Activated CD4-positive, CD25-positive, alpha-beta regulatory T cell treated with anti-CD3 and anti-CD28 coated beads, Interleukin-2, amount 50 U/mL, for 72 hours (primary cell): ENCODE results near the gene ILF2.
"Not testable (repeated sequence)": the region's sequence is repeated elsewhere in the genome, so short reads cannot be mapped to it uniquely, and the experiment has no call there.

Experiments used
- DNase-seq: peaks from one replicate; pipeline ENCODE4 v3.0.0; 2021

The ILF2 gene

DNA sequence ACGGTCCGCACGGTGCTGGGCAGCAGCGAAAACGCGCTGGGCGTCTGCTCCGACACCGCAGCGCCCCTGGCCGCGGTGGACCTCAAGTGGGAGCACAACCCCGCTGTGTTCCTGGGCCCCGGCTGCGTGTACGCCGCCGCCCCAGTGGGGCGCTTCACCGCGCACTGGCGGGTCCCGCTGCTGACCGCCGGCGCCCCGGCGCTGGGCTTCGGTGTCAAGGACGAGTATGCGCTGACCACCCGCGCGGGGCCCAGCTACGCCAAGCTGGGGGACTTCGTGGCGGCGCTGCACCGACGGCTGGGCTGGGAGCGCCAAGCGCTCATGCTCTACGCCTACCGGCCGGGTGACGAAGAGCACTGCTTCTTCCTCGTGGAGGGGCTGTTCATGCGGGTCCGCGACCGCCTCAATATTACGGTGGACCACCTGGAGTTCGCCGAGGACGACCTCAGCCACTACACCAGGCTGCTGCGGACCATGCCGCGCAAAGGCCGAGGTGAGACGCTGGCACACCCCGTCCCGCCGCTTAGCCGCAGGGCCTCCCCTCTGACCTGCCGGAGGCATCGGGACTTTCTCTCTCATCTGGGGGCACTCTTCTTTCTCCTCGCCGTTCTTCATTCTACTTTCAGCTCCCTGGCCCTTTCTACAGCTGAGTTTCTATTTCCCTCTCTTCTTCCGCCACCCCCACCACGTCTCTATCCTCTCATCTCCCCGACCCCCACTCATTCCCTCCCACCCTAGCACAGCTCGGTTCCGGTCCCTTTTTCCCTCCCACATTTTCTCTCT, 8.7 kb upstream of the ILF2 start:
- no peak for DNase-seq

- DNase-seq: no peak
Measured at GRCh38 chr1:153678519-153679336, 7.9 kb upstream of the ILF2 start, which contains the start of gene NPR1. NPR1 (plus strand) TSS chr1:153678688; CDS start chr1:153679109, 421 bp downstream.

- peak; percentile 41 for DNase-seq
Measured at GRCh38 chr1:153677718-153678518, 7.1 kb upstream of the ILF2 start.

GRCh38 chr1:153673511-153673910, 2.7 kb upstream of the ILF2 start:
- DNase-seq: no peak

DNA sequence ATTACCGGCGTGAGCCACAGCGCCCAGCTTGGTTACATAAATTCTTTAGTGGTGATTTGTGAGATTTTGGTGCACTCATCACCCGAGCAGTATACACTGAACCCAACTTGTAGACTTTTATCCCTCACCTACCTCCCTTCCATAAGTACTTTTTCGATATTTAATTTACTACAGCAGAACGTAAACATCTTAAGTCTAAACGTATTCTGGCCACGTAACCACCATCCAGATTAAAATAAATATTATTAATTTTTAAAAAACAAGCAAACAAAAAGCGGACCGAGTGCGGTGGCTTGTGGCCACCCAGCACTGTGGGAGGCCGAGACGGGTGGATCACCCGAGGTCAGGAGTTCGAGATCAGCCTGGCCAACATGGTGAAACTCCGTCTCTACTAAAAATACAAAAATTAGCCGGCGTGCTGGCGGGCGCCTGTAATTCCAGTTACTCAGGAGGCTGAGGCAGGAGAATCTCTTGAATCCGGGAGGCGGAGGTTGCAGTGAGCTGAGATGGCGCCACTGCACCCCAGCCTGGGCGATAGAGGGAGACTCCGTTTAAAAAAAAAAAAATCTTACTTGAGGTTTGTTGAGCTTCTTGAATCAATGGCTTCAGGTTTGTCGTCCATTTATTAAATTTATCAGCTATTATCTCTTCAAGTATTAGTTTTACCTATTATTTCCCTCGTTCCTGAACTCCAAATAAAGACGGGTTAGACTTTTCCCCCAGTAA, 998 bp upstream of the ILF2 start:
- peak; percentile 52 for DNase-seq

- no peak for DNase-seq
Measured at GRCh38 chr1:153670257-153670858, 435 bp downstream of the ILF2 start.

GRCh38 chr1:153669606-153670005, 1.2 kb downstream of the ILF2 start:
- no peak for DNase-seq

DNA sequence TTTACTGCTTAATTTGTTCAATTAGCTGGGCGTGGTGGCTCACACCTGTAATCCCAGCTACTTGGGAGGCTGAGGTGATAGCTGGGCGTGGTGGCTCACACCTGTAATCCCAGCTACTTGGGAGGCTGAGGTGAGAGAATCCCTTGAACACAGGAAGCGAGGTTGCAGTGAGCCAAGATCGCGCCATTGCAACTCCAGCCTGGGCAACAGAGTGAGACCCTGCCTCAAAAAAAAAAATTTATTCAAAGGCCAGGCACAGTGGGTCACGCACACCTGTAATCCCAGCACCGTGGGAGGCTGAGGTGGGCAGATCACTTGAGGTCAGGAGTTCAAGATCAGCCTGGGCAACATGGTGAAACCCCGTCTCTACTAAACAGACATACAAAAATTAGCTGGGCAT, 2.1 kb downstream of the ILF2 start:
- not testable (repeated sequence) for DNase-seq

DNA sequence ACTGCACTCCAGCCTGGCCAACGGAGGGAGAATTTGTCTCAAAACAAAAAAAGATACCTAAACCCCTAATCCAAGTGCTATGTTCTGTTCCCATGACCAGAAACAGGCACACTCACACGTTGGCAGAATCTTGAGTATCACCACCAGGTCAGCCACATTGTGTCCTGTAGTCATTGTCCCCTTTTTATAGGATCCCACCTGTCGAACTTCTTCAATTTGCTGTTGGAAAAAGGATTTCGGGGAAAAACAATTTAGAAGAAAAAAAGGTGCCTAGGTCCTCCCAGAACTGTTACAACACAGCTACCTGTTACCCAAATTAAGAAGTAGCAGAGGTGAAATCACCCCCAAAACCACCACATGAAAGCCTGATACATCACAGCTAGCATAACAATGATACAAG, 3.4 kb downstream of the ILF2 start:
- DNase-seq: no peak

DNA sequence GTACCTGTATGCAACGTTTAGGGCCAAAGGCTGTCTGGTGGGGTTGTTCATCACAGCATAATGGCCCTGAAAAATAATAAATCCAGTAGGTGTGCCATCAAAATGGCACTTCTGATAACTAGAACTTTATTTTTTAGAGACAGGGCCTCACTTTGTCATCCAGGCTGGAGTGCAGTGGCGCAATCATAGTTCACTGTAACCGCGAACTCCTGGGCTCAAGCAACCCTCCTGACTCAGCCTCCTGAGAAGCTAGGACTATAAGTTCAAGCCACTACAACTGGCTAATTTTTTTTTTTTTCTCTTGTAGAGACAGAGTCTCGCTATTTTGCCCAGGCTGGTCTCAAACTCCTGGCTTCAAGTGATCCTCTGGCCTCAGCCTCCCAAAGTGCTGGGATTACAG, 7.6 kb downstream of the ILF2 start:
- no peak for DNase-seq

DNA sequence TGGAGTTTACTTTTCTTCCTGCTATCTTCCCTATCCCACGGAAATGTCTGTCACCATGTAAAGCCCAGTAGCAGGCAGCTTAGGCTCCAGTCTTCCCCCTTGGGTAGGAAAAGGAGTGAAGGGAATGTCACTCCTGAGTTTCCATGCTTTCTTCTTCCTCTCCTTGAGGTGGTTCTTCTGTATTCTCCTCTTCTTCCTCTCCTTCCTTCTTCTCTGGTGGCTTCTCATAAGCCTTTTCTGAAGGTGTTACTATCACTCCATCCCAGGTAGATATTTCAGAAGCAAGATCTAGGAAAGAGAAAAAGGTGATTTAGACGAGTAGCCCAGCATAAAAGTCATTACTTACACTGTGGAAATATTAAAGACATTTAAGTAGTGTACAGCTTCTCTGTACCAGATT, 8.5 kb downstream of the ILF2 start:
- no peak for DNase-seq

GRCh38 chr1:153661111-153661708, 9.6 kb downstream of the ILF2 start:
- no peak for DNase-seq

GRCh38 chr1:153659656-153660055, 11.1 kb downstream of the ILF2 start:
- no peak for DNase-seq

DNA sequence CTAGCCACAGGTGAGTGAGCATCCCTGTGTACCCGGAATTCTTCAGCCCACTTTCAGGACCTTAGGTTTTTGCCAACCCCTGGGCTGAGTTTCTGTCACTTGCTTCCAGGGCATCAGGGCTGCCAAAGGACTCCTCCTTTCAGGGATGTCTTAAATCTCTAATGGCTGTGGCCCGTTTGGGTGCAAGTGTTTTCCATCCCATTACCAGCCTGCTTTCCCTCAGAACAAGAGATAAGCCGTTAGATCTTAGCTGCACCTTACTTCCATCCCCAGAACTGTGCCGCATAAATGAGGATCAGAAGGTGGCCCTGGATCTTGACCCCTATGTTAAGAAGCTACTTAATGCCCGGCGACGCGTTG, 11.6 kb downstream of the ILF2 start:
- no peak for DNase-seq

DNA sequence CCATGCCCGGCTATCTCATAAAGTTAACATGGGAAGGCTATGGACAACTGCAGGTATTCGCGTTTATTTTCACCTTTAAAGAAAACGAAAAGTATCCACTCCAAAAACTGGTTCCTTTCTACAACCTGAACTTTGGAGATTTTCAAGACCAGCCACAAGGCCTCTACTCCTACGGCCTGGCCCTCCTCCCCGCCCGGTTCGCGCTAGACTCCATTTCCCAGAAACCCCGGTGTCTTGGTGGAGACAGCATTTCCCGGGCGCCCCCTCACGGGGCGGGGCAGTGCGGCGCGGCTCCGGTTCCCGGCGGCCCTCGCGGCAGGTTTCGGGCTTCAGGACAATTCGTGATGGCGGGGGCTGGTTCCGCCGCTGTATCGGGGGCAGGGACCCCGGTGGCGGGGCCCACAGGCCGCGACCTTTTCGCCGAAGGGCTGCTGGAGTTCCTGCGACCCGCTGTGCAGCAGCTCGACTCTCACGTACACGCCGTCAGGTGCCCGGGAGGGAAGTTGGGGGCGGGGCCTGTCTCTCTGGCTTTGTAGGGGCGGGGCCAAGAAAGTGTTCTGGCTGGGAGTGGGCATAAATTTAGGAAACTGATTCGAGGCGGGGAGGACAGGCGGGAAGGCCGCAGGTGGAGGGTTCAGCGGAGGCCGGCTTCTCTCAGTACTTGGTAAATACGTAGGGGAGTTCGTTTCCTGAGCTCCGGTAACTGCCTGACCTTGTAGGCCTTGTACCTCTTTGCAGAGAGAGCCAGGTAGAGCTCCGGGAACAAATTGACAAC, 12.2 kb downstream of the ILF2 start, which contains the start of gene SNAPIN:
SNAPIN (plus strand) TSS at position 304 of the 775 bp plus-strand sequence; CDS start at position 345, 41 bp downstream.
- peak; percentile 91 for DNase-seq

DNA sequence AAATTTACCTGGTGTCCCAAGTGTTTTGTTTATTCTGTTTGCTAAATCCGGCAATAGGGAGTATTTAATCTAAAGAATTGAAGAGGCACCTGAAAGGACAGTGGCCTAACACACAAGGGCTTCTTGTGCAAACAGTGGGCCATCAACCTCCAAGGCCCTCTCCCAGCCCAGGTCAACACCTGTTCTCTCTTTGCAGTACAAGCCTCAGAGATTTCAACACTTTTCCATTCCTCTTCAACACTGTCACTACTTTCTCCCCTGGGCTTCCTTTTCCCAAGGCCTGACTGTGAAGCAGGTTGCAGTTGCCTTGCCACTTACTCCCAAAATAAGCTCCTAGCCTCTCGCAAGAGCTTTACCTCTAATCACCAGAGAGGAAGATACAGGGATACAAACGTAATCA, 15.5 kb downstream of the ILF2 start:
- DNase-seq: no peak

GRCh38 chr1:153652805-153653500, 17.8 kb downstream of the ILF2 start:
- DNase-seq: no peak

DNA sequence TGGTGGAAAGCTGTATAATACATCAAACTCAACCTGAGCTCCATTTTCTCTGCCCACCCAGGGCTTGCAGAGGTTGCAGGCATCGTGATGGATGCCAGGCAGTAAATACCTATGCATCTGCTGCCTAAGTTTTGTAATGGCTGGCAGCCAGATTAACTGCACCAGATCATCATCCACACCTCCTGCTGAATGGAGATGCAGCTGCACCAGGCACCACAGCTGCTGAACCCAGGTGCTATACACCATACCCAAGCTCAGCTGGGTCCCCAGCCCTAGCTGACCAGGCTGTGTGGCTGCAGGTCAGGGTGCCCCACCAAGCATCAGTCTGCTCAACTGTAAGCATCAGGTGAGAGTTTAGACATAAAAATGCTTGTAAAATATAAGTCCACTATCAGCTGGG, 19.0 kb downstream of the ILF2 start:
- no peak for DNase-seq

DNA sequence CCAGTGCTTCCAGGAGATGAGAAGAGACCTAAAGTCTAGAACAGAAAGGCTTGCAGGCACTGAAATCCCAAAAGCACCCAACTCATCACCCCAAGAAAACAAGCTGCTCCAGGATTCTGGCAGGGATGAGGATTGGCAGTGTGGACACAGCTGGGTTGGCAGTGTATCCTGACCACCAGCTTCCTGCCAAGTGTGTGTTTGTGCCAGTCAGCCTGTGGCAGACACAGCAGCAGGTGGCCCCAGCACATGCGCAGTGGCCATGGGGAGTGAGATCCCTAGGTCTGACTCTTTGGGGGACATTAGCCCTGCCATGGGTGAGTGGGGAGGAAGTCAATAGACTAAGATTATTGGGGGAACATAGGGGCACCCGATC, 20.9 kb downstream of the ILF2 start:
- DNase-seq: no peak

DNA sequence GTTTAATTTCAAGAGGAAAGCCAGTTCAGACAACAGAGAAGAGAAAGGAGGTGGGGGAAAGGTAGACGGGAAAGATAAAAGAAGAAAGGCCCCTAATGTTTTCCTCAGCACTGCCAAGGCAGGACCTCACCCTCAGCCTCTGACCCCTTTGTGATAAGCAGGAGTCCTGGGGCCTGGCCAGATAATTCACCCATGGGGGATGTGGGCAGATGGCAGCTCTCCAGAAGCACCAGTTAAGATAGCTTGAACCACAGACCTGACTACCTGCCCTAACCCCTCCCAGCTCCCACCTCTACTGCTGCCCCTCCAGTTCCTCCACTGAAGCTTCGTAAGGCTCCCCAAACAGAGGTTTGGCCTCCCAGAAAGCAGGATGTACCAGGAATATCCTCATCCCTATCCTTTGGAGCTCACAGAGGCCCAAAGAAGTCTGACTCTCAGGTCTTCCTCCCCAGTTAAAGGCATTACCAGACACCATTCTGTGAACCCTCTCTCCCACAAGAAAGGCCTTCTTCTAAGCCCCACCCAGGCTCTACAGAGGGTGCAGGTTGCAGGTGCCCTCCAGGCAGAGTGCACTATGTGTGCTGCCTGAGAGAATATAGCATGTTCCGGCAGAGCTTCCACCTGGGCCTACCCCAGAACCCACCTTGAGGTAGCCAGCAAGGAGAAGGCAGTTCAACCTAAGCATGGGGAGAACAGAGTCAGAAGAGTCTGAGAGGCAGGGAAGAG, 21.5 kb downstream of the ILF2 start:
- DNase-seq: no peak
